IMR-90 (cell line): ENCODE results near the gene GTF2H4. TPM values are rescaled to one million over a fixed set of nuclear protein-coding genes. Genes with fewer than 3 reads are reported as not detected.

Experiments
- ATAC-seq: fragments of 200-7000 bp; cut with Tn5 transposase; 2 replicates; pipeline ENCODE4 v1.9.1; 2020; ENCODE audit warnings: low read depth, mild to moderate bottlenecking, moderate library complexity
- BruUV-seq: library from RNA; stranded (reverse); fragments of 400-500 nt; replicated peaks from 2 replicates; lab custom pipeline; 2021; lab: Mats Ljungman, UMichigan
- CTCF ChIA-PET: fragments of 300-600 bp; formaldehyde crosslinking; extraction: SDS; loops from one replicate; lab custom pipeline; 2021; ENCODE audit warnings: antibody characterized with exemption; lab: Yijun Ruan, JAX
- POLR2A ChIA-PET: fragments of 300-600 bp; sonication (Branson Sonifier 250); formaldehyde crosslinking; loops from one replicate; lab custom pipeline; 2022; ENCODE audit warnings: antibody characterized with exemption; ENCODE audit not compliant: unreplicated experiment; lab: Charles Lee
- DNase-seq: peaks from one replicate; pipeline ENCODE4 v3.0.0; 2013
- H2AFZ ChIP-seq: replicated peaks from 2 replicates; pipeline ENCODE3; 2013; ENCODE audit warnings: low read length, mild to moderate bottlenecking; ENCODE audit not compliant: poor library complexity
- H2AK5ac ChIP-seq: 2 replicates; pipeline ENCODE4 v1.6.1; 2013; ENCODE audit warnings: low read depth, low read length, inconsistent platforms
- H2AK9ac ChIP-seq: replicated peaks from 2 replicates; pipeline ENCODE3; 2013; ENCODE audit warnings: mild to moderate bottlenecking, low read depth, low read length, moderate library complexity; ENCODE audit not compliant: poor library complexity
- H2BK120ac ChIP-seq: 2 replicates; pipeline ENCODE4 v1.6.1; 2013; ENCODE audit warnings: low read depth, low read length, inconsistent platforms
- H2BK15ac ChIP-seq: 3 replicates; pipeline ENCODE4 v1.6.1; 2013; ENCODE audit warnings: low read depth, low read length, inconsistent platforms
- H2BK20ac ChIP-seq: 2 replicates; pipeline ENCODE4 v1.6.1; 2013; ENCODE audit warnings: low read depth, mild to moderate bottlenecking, inconsistent platforms, low read length, moderate library complexity
- H2BK5ac ChIP-seq: 2 replicates; pipeline ENCODE4 v1.6.1; 2013; ENCODE audit warnings: mild to moderate bottlenecking, low read depth, low read length, inconsistent platforms; ENCODE audit not compliant: poor library complexity, severe bottlenecking
- H3K14ac ChIP-seq: replicated peaks from 2 replicates; pipeline ENCODE4 v1.6.1; 2013; ENCODE audit warnings: low read depth, low read length, inconsistent platforms
- H3K18ac ChIP-seq: 2 replicates; pipeline ENCODE4 v1.6.1; 2013; ENCODE audit warnings: low read depth, low read length, control low read depth
- H3K23ac ChIP-seq: 2 replicates; pipeline ENCODE4 v1.6.1; 2013; ENCODE audit warnings: low read depth, low read length, inconsistent platforms
- H3K27ac ChIP-seq: 2 replicates; pipeline ENCODE4 v1.5.1; 2013; ENCODE audit warnings: mild to moderate bottlenecking, control low read depth, low read length; ENCODE audit not compliant: insufficient read depth
- H3K27me3 ChIP-seq: 2 replicates; pipeline ENCODE4 v1.6.1; 2013; ENCODE audit warnings: low read length; ENCODE audit not compliant: control insufficient read depth, insufficient read depth
- H3K36me3 ChIP-seq: 2 replicates; pipeline ENCODE4 v1.6.1; 2013; ENCODE audit warnings: low read length, mixed read lengths; ENCODE audit not compliant: control insufficient read depth, insufficient read depth
- H3K4ac ChIP-seq: 2 replicates; pipeline ENCODE4 v1.6.1; 2013; ENCODE audit warnings: low read depth, low read length, inconsistent platforms
- H3K4me1 ChIP-seq: 2 replicates; pipeline ENCODE4 v1.6.1; 2013; ENCODE audit warnings: low read length, mixed read lengths; ENCODE audit not compliant: control insufficient read depth, insufficient read depth
- H3K4me2 ChIP-seq: 2 replicates; pipeline ENCODE4 v1.6.1; 2013; ENCODE audit warnings: low read depth, mild to moderate bottlenecking, control low read depth, low read length, moderate library complexity
- H3K4me3 ChIP-seq: 2 replicates; pipeline ENCODE4 v1.5.1; 2013; ENCODE audit warnings: low read depth, mild to moderate bottlenecking, control low read depth, low read length, moderate library complexity; ENCODE audit not compliant: insufficient read depth
- H3K56ac ChIP-seq: 2 replicates; pipeline ENCODE4 v1.6.1; 2013; ENCODE audit warnings: low read length, inconsistent platforms; ENCODE audit not compliant: insufficient read depth; ENCODE audit errors: extremely low read depth
- H3K79me1 ChIP-seq, 2 experiments: 2 replicates each; pipeline ENCODE4 v1.6.1; 2013; ENCODE audit warnings: low read length in 2 of 2, inconsistent platforms in 1 of 2, low read depth in 1 of 2
- H3K9ac ChIP-seq: 2 replicates; pipeline ENCODE4 v1.6.1; 2013; ENCODE audit warnings: low read depth, low read length, control low read depth
- H3K9me1 ChIP-seq: 2 replicates; pipeline ENCODE4 v1.6.1; 2013; ENCODE audit warnings: low read length, inconsistent platforms; ENCODE audit not compliant: insufficient read depth
- H3K9me3 ChIP-seq: 2 replicates; pipeline ENCODE4 v1.6.1; 2013; ENCODE audit warnings: low read length; ENCODE audit not compliant: control insufficient read depth, insufficient read depth
- H4K20me1 ChIP-seq: 2 replicates; pipeline ENCODE4 v1.6.1; 2013; ENCODE audit warnings: low read length, inconsistent platforms; ENCODE audit not compliant: insufficient read depth
- H4K5ac ChIP-seq: 2 replicates; pipeline ENCODE4 v1.6.1; 2013; ENCODE audit warnings: mild to moderate bottlenecking, low read depth, low read length, control low read depth
- H4K8ac ChIP-seq, 2 experiments: 2 replicates each; pipeline ENCODE4 v1.6.1; 2013; ENCODE audit warnings: low read depth in 2 of 2, low read length in 2 of 2, control low read depth in 1 of 2, inconsistent platforms in 1 of 2
- H4K91ac ChIP-seq: 2 replicates; pipeline ENCODE4 v1.6.1; 2013; ENCODE audit warnings: low read depth, low read length, inconsistent platforms; ENCODE audit not compliant: insufficient read depth
- CTCF ChIP-seq: conservative IDR thresholded peaks from 2 replicates; pipeline ENCODE4 v1.5.1; 2012; ENCODE audit warnings: mild to moderate bottlenecking, low read depth, low read length, improper control_type of control experiment
- WGBS, 2 experiments: methylation state at CpG; one replicate each; pipeline versions ENCODE4 v1.1.5 to v1.1.7; 2013; ENCODE audit warnings: missing lambda C conversion rate in 2 of 2; ENCODE audit not compliant: insufficient read length in 1 of 2; ENCODE audit errors: extremely low coverage in 2 of 2; 5-methylcytosine and 5-hydroxymethylcytosine counted together
- dilution Hi-C: fragments of 300-500 bp; cut with HindIII; formaldehyde crosslinking; loops from one replicate; pipeline ENCODE4 v1.14.3; 2018; ENCODE audit warnings: low sequenced_read_pairs; ENCODE audit not compliant: unreplicated experiment
- in situ Hi-C: fragments of 300-500 bp; cut with MboI; formaldehyde crosslinking; loops from 3 replicates; pipeline ENCODE4 v1.14.3; 2019; ENCODE audit warnings: low sequenced_read_pairs, inconsistent platforms, mixed read lengths
- intact Hi-C: fragments of 100-400 bp; cut with micrococcal nuclease; formaldehyde crosslinking; loops from 2 replicates; pipeline ENCODE4 v1.10.0; 2022
- polyA plus RNA-seq, 3 experiments: library from polyadenylated mRNA; depleted of rRNA; stranded (reverse); fragments of >200 nt; gene quantifications; 2 replicates each; pipeline ENCODE4 v1.2.3, GENCODE V29; 2012; ENCODE audit warnings: low replicate concordance in 1 of 3
- total RNA-seq: library from RNA; depleted of rRNA; stranded (reverse); fragments of >200 nt; gene quantifications from 2 replicates; pipeline ENCODE4 v1.2.3, GENCODE V29; 2012

The GTF2H4 gene
- total and polyA plus RNA-seq, 2 of the 4 experiments (the other 2 are of a cell fraction) = 13.4 to 30.8 TPM

DNA sequence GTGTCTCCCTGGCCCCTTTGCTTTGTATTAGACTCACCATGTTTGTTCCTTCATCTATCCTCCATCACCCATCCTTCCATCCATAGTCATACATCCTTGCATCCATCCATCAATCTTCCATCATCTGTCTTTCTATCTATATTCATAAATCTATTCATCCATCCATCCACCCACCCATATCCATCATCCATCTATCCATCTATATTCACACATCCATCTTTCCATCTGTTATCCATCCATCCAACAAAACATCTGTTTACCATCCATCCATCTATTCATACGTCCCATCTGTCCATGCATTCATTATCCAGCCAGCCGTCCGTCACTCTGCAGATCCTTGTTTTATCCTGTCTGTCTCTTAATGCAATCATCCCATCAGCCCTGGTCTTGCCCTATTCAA, 13.1 kb upstream of the GTF2H4 start:
- Histone ChIP-seq H4K8ac (no peak overlapping the region), H3K4me3 (no peak overlapping the region), H3K4me1 (no peaks in the 10 kb centered on the region), H4K5ac (no peak overlapping the region), H3K56ac (no peak overlapping the region), H2BK20ac (no peak overlapping the region), H3K4me2 (no peak overlapping the region), H3K14ac (no peak overlapping the region), H4K20me1 (no peaks in the 10 kb centered on the region; the same call in 1 of the 2 replicates), H2AK9ac (no peak overlapping the region), H2AFZ (no peak overlapping the region), H3K4ac (no peak overlapping the region), H3K27ac (no peak overlapping the region), H4K91ac (no peak overlapping the region), H3K9ac (no peak overlapping the region), H3K36me3 (peaks cover 72% of the 10 kb centered on the region), H2BK120ac (no peak overlapping the region), H3K23ac (no peak overlapping the region), H2BK5ac (no peak overlapping the region), H3K27me3 (no peaks in the 10 kb centered on the region), H2BK15ac (no peak overlapping the region), H3K18ac (no peak overlapping the region), H3K9me1 (no peaks in the 10 kb centered on the region), H3K9me3 (no peaks in the 10 kb centered on the region), H3K79me1 (peaks cover 0 to 14% of the 10 kb centered on the region in 2 experiments), H2AK5ac (no peak overlapping the region)
- ATAC-seq (no peak), DNase-seq (no peak)
- POLR2A ChIA-PET = no interaction called here
- dilution Hi-C loops (no loop called here), intact Hi-C loops (no loop called here), in situ Hi-C loops (no loop called here)
- 94 to 100% methylated on average over 1 to 3 of the region's 3 CpGs for WGBS, 2 experiments
- BruUV-seq = no TSS peak
- no peak for TF ChIP-seq CTCF
- CTCF ChIA-PET = no interaction called here
